Measurements from ENCODE around the gene TESK2. TPM values are rescaled to one million over a fixed set of nuclear protein-coding genes. Genes with fewer than 3 reads are reported as not detected.

The TESK2 gene
- polyA plus RNA-seq, 1 donor (not counting 4 experiments of a cell fraction or from before 2014, with no cell fraction given) = 2.0 TPM

- no peaks in the 10 kb centered on the region for H3K9me1 ChIP-seq (ENCODE audit: control insufficient read depth, extremely low read depth, insufficient read depth, low read length)
- H3K9me3 ChIP-seq (ENCODE audit: control insufficient read depth, low read depth, low read length) = no peaks in the 10 kb centered on the region
- no peak overlapping the region for H3K4me3 ChIP-seq (ENCODE audit: control insufficient read depth in 2 of 3, extremely low read depth in 1 of 3, insufficient read depth in 2 of 3, low read depth in 1 of 3, low read length in 3 of 3)
- H3K9ac ChIP-seq (ENCODE audit: control insufficient read depth, extremely low read depth, insufficient read depth, low read length) = no peak overlapping the region
- dilution Hi-C loops (cut with MboI; ENCODE audit: extremely low pct_ligation_motif_present, low sequenced_read_pairs) = no loop called here
- H3K4me2 ChIP-seq (ENCODE audit: control insufficient read depth, extremely low read depth, insufficient read depth, low read depth, low read length) = no peak overlapping the region
- FAIRE-seq = no peak
- no peak overlapping the region for H3K27ac ChIP-seq (ENCODE audit: control insufficient read depth, insufficient read depth, low read length)
- peaks cover 11% of the 10 kb centered on the region for H3K4me1 ChIP-seq (ENCODE audit: control insufficient read depth, extremely low read depth, insufficient read depth, low read length)
- H3K79me2 ChIP-seq (ENCODE audit: control insufficient read depth, insufficient read depth, low read length) = no peaks in the 10 kb centered on the region
- DNase-seq (ENCODE audit: low read depth, low spot score) = no peak
- TF ChIP-seq CTCF (optimal IDR thresholded peaks at IDR 0.05 in 1 of 3, IDR thresholded peaks at IDR 0.05 in 1 of 3, conservative IDR thresholded peaks at IDR 0.05 in 1 of 3; ENCODE audit: extremely low read depth in 1 of 3, insufficient read depth in 2 of 3, low read length in 3 of 3) (no peak), EZH2 (IDR thresholded peaks at IDR 0.05; ENCODE audit: low read length) (no peak)
- no peak overlapping the region for H2AFZ ChIP-seq (ENCODE audit: control insufficient read depth, low read length)
- peaks cover 6 to 9% of the 10 kb centered on the region in 2 experiments for H3K36me3 ChIP-seq (ENCODE audit: control insufficient read depth in 2 of 2, extremely low read depth in 1 of 2, insufficient read depth in 2 of 2, low read length in 2 of 2)
- H4K20me1 ChIP-seq (ENCODE audit: control insufficient read depth, extremely low read depth, insufficient read depth, low read length) = no peaks in the 10 kb centered on the region
- peaks cover 7% of the 10 kb centered on the region for H3K27me3 ChIP-seq (ENCODE audit: control insufficient read depth, extremely low read depth, insufficient read depth, low read length)
Observed at GRCh38 chr1:45327644-45328515, 163.1 kb downstream of the TESK2 start.

- H3K4me1 ChIP-seq (ENCODE audit: control insufficient read depth, extremely low read depth, insufficient read depth, low read length) = peaks cover 11% of the 10 kb centered on the region
- peak within 1 kb of the TSS; percentile 85 for H2AFZ ChIP-seq (ENCODE audit: control insufficient read depth, low read length)
- peak within 1 kb of the TSS; percentile 50 for H3K9ac ChIP-seq (ENCODE audit: control insufficient read depth, extremely low read depth, insufficient read depth, low read length)
- DNase-seq (ENCODE audit: low read depth, low spot score) = no peak
- no peak within 1 kb of the TSS for H3K27ac ChIP-seq (ENCODE audit: control insufficient read depth, insufficient read depth, low read length)
- H3K9me3 ChIP-seq (ENCODE audit: control insufficient read depth, low read depth, low read length) = no peaks in the 10 kb centered on the region
- peak within 1 kb of the TSS; percentile 30 to 56 (median 49) for H3K4me3 ChIP-seq (ENCODE audit: control insufficient read depth in 2 of 3, extremely low read depth in 1 of 3, insufficient read depth in 2 of 3, low read depth in 1 of 3, low read length in 3 of 3)
- no peak for FAIRE-seq
- no peaks in the 10 kb centered on the region for H3K9me1 ChIP-seq (ENCODE audit: control insufficient read depth, extremely low read depth, insufficient read depth, low read length)
- H3K4me2 ChIP-seq (ENCODE audit: control insufficient read depth, extremely low read depth, insufficient read depth, low read depth, low read length) = peak within 1 kb of the TSS; percentile 87
- peaks cover 3 to 9% of the 10 kb centered on the region in 2 experiments for H3K36me3 ChIP-seq (ENCODE audit: control insufficient read depth in 2 of 2, extremely low read depth in 1 of 2, insufficient read depth in 2 of 2, low read length in 2 of 2)
- no peaks in the 10 kb centered on the region for H4K20me1 ChIP-seq (ENCODE audit: control insufficient read depth, extremely low read depth, insufficient read depth, low read length)
- TF ChIP-seq CTCF (optimal IDR thresholded peaks at IDR 0.05 in 1 of 3, IDR thresholded peaks at IDR 0.05 in 1 of 3, conservative IDR thresholded peaks at IDR 0.05 in 1 of 3; ENCODE audit: extremely low read depth in 1 of 3, insufficient read depth in 2 of 3, low read length in 3 of 3) (no peak), EZH2 (IDR thresholded peaks at IDR 0.05; ENCODE audit: low read length) (peak; percentile 43)
- H3K79me2 ChIP-seq (ENCODE audit: control insufficient read depth, insufficient read depth, low read length) = no peaks in the 10 kb centered on the region
- dilution Hi-C loops (cut with MboI; ENCODE audit: extremely low pct_ligation_motif_present, low sequenced_read_pairs) = no loop called here
- peaks cover 7% of the 10 kb centered on the region for H3K27me3 ChIP-seq (ENCODE audit: control insufficient read depth, extremely low read depth, insufficient read depth, low read length)
Observed at GRCh38 chr1:45326627-45327623, 164.0 kb downstream of the TESK2 start, which contains the start of gene HPDL. HPDL (plus strand) TSS chr1:45326895; CDS start chr1:45327149, 254 bp downstream.

All from keratinocyte (primary cell).